Natural killer cell (primary cell): ENCODE results near the gene PITPNB. TPM values are rescaled to one million over a fixed set of nuclear protein-coding genes. Genes with fewer than 3 reads are reported as not detected.

ENCODE experiments used
- ATAC-seq, 3 donors: fragments of 150-1000 bp in 2 of 3; fragments of 200-7000 bp in 1 of 3; cut with Tn5 transposase; 1 replicate in 1 of 3; 2 replicates in 2 of 3; pipeline ENCODE4 v1.10.0; 2021; ENCODE audit warnings: mild to moderate bottlenecking in 2 of 3, moderate library complexity in 2 of 3
- DNase-seq, 2 donors: peaks; one replicate each; pipeline versions ENCODE4 v3.0.0 to v3.0.0-alpha.2; 2013 to 2021; ENCODE audit warnings: mixed read lengths in 1 of 2
- H3K27ac ChIP-seq: one replicate; pipeline ENCODE4 v1.5.1; 2013; ENCODE audit warnings: mild to moderate bottlenecking, low read length
- H3K27me3 ChIP-seq: one replicate; pipeline ENCODE4 v1.6.1; 2013; ENCODE audit warnings: low read length; ENCODE audit not compliant: control insufficient read depth, insufficient read depth
- H3K36me3 ChIP-seq: one replicate; pipeline ENCODE4 v1.6.1; 2013; ENCODE audit warnings: low read length; ENCODE audit not compliant: control insufficient read depth, insufficient read depth
- H3K4me1 ChIP-seq: one replicate; pipeline ENCODE4 v1.6.1; 2013; ENCODE audit warnings: low read length; ENCODE audit not compliant: control insufficient read depth, insufficient read depth
- H3K4me3 ChIP-seq: one replicate; pipeline ENCODE4 v1.5.1; 2013; ENCODE audit warnings: low read length
- H3K9me3 ChIP-seq: one replicate; pipeline ENCODE4 v1.6.1; 2013; ENCODE audit warnings: low read length; ENCODE audit not compliant: control insufficient read depth, insufficient read depth
- H3K27ac Mint-ChIP-seq, 2 donors: one replicate each; pipeline ENCODE4 v1.8.0; 2022; ENCODE audit warnings: mild to moderate bottlenecking in 2 of 2, mixed read lengths in 2 of 2, moderate library complexity in 1 of 2
- H3K27me3 Mint-ChIP-seq, 2 donors: one replicate each; pipeline ENCODE4 v1.8.0; 2022; ENCODE audit warnings: low read depth in 2 of 2, mixed read lengths in 2 of 2
- H3K36me3 Mint-ChIP-seq: one replicate; pipeline ENCODE4 v1.8.0; 2022; ENCODE audit warnings: mixed read lengths
- H3K4me1 Mint-ChIP-seq, 2 donors: one replicate each; pipeline ENCODE4 v1.8.0; 2022; ENCODE audit warnings: mixed read lengths in 2 of 2
- H3K4me3 Mint-ChIP-seq: one replicate; pipeline ENCODE4 v1.8.0; 2022; ENCODE audit warnings: mild to moderate bottlenecking, moderate library complexity, mixed read lengths
- H3K9me3 Mint-ChIP-seq, 2 donors: one replicate each; pipeline ENCODE4 v1.8.0; 2022; ENCODE audit warnings: mixed read lengths in 2 of 2
- WGBS: methylation state at CpG from one replicate; pipeline ENCODE4 v1.1.7; 2013; ENCODE audit warnings: missing lambda C conversion rate; ENCODE audit not compliant: insufficient coverage; 5-methylcytosine and 5-hydroxymethylcytosine counted together
- intact Hi-C: fragments of 100-400 bp; cut with micrococcal nuclease; formaldehyde crosslinking; loops from one replicate; pipeline ENCODE4 v1.14.2; 2022
- total RNA-seq, 4 donors: library from RNA; stranded (reverse); fragments of 120-200 nt in 1 of 4; gene quantifications; one replicate each; pipeline versions ENCODE4 v1.2.3 to v1.2.4, GENCODE V29; 2013 to 2022
- TF ChIP-seq, protein P1 (sequence below): fragments of 200-600 bp; IDR thresholded peaks from one replicate; pipeline ENCODE4 v1.8.0; 2022; ENCODE audit warnings: antibody characterized with exemption

Gene PITPNB
- total RNA-seq, 3 donors from 2014 or later (not counting 1 experiment from before 2014, with no cell fraction given): 58.4 to 77.7 (median 65.1) TPM

DNA sequence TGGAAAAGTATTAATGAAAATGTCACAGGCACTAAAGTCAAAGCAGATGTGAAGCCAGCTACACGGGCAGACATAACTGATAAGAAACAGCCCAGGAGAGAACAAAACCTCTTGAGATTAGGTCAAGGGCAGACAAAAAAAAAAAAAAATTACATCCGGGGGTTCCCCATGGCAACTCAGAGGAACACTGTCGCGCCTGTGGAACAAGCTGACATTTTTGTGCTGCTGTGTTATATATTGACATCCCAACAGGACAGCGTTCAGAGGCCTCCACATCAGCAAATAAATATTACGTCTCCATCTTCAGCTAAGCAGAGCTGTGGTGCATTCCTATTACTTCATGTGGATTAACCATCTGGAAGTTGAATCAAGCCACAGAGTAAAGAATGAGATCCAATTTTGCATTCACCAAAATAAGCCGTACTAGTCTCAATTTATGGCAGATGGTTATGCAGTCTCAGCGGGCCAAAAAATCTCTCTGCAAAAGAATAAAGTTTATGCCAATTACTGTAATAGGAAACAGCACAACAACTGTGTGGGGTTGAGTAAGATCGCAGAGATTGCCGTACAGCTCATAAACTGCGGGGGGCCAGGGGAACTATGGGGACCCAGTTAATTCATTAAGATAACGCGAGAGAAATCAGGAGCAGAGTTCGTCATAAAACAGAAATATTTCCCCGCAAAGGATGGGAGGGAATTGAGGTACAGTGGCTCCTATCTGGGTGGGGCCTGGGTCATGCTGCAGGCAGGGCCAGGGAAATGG, 76.2 kb downstream of the PITPNB start:
- intact Hi-C loops: no loop called here
- no peak for ATAC-seq
- Mint-ChIP-seq H3K27me3 (no peaks in the 10 kb centered on the region), H3K36me3 (no peaks in the 10 kb centered on the region), H3K9me3 (no peaks in the 10 kb centered on the region), H3K4me1 (peaks cover 0 to 4% of the 10 kb centered on the region in 2 donors), H3K27ac (no peak overlapping the region), H3K4me3 (no peak overlapping the region)
- WGBS: 98% methylated on average over 15 of the region's 15 CpGs
- Histone ChIP-seq H3K36me3 (peaks cover 4% of the 10 kb centered on the region), H3K9me3 (no peaks in the 10 kb centered on the region), H3K27ac (no peak overlapping the region), H3K4me3 (no peak overlapping the region), H3K4me1 (no peaks in the 10 kb centered on the region), H3K27me3 (no peaks in the 10 kb centered on the region)
- no peak for DNase-seq
- TF ChIP-seq, protein P1, sequence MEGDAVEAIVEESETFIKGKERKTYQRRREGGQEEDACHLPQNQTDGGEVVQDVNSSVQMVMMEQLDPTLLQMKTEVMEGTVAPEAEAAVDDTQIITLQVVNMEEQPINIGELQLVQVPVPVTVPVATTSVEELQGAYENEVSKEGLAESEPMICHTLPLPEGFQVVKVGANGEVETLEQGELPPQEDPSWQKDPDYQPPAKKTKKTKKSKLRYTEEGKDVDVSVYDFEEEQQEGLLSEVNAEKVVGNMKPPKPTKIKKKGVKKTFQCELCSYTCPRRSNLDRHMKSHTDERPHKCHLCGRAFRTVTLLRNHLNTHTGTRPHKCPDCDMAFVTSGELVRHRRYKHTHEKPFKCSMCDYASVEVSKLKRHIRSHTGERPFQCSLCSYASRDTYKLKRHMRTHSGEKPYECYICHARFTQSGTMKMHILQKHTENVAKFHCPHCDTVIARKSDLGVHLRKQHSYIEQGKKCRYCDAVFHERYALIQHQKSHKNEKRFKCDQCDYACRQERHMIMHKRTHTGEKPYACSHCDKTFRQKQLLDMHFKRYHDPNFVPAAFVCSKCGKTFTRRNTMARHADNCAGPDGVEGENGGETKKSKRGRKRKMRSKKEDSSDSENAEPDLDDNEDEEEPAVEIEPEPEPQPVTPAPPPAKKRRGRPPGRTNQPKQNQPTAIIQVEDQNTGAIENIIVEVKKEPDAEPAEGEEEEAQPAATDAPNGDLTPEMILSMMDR: no peak

- TF ChIP-seq, protein P1: no peak
- Mint-ChIP-seq H3K27ac (no peak overlapping the region), H3K27me3 (no peaks in the 10 kb centered on the region), H3K9me3 (no peaks in the 10 kb centered on the region), H3K36me3 (no peaks in the 10 kb centered on the region), H3K4me3 (no peak overlapping the region), H3K4me1 (peaks cover 0 to 4% of the 10 kb centered on the region in 2 donors)
- Histone ChIP-seq H3K9me3 (no peaks in the 10 kb centered on the region), H3K27ac (no peak overlapping the region), H3K36me3 (peaks cover under 1% of the 10 kb centered on the region), H3K4me3 (no peak overlapping the region), H3K27me3 (no peaks in the 10 kb centered on the region), H3K4me1 (no peaks in the 10 kb centered on the region)
- intact Hi-C loops: no loop called here
- ATAC-seq (no peak), DNase-seq (no peak)
- 90% methylated on average over 1 of the region's 1 CpG for WGBS
Observed at GRCh38 chr22:27842201-27842600, 76.9 kb downstream of the PITPNB start.

DNA sequence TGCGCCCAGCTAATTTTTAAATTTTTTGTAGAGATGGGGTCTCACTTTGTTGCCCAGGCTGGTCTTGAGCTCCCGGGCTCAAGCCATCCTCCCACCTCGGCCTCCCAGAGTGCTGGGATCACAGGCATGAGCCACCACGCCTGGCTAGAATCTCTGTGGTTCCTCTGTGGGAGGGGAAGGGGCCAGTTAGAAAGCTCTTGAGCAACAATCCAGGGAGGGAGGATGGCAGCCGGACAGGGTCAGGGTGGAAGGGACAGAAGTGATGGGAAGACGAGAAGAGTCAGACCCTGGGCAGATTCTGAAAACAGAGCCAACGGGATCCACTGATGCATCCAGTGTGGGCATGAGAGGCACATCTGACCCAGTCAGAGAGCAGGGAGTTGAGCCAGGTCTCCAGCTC, 78.6 kb downstream of the PITPNB start:
- H3K27ac Mint-ChIP-seq: no peak overlapping the region
- no peak for DNase-seq
- Histone ChIP-seq H3K27me3 (no peaks in the 10 kb centered on the region), H3K27ac (no peak overlapping the region), H3K36me3 (no peaks in the 10 kb centered on the region), H3K9me3 (no peaks in the 10 kb centered on the region), H3K4me3 (no peak overlapping the region), H3K4me1 (no peaks in the 10 kb centered on the region)
- H3K4me3 Mint-ChIP-seq: no peak overlapping the region
- intact Hi-C loops: no loop called here
- no peak for ATAC-seq
- H3K27me3 Mint-ChIP-seq: no peaks in the 10 kb centered on the region
- TF ChIP-seq, protein P1: no peak
- H3K36me3 Mint-ChIP-seq: no peaks in the 10 kb centered on the region
- H3K4me1 Mint-ChIP-seq: peaks cover 0 to 4% of the 10 kb centered on the region in 2 donors
- no peaks in the 10 kb centered on the region for H3K9me3 Mint-ChIP-seq
- 95% methylated on average over 7 of the region's 7 CpGs for WGBS
